GM04503 (cell line): Measurements from ENCODE around the gene RORC.
"Not testable (repeated sequence)": the region's sequence is repeated elsewhere in the genome, so short reads cannot be mapped to it uniquely, and the experiment has no call there.

ENCODE experiments used
- DNase-seq: peaks from one replicate; pipeline ENCODE4 v3.0.0-alpha.2; 2012; ENCODE audit warnings: low read depth

RORC gene

GRCh38 chr1:151774256-151774922 is 57.2 kb downstream of the RORC start:
- no peak for DNase-seq

GRCh38 chr1:151773702-151774101 is 57.9 kb downstream of the RORC start:
- no peak for DNase-seq

DNA sequence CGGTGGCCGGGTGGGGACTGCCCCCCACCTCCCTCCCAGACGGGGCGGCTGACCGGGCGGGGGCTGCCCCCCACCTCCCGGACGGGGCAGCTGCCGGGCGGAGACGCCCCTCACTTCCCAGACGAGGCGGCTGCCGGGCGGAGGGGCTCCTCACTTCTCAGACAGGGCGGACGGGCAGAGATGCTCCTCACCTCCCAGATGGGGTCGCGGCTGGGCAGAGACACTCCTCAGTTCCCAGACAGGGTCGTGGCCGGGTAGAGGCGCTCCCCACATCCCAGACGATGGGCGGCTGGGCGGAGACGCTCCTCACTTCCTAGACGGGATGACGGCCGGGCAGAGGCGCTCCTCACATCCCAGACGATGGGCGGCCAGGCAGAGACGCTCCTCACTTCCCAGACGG is 62.3 kb downstream of the RORC start:
- DNase-seq, result not testable (repeated sequence)

GRCh38 chr1:151768351-151769066 is 63.1 kb downstream of the RORC start:
- DNase-seq, result not testable (repeated sequence)

DNA sequence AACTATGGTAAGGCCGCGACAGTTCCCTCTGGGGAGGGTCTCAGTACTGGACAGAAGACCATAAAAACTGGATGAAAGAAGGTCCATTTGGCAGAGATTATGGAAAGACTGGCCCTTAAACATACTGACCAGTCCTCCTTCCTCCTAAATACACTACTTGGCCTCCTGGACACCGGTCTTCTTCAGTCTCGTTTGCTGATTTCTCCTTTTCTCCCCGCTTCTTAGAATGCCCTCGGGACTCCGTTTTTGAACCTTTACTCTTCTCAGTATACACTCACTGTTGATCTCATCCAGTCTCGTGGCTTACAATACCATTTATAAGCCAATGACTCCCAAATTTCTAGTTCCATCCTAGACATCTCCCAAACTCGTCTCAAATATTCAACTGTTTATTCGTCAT is 67.6 kb downstream of the RORC start:
- no peak for DNase-seq

- peak; percentile 21 for DNase-seq
Measured at GRCh38 chr1:151762941-151763921, 68.4 kb downstream of the RORC start, which contains the start of gene MRPL9. Gene MRPL9 (minus strand): TSS chr1:151763496. CDS start chr1:151763479, 17 bp downstream.

- DNase-seq, result no peak
Measured at GRCh38 chr1:151760597-151761385, 70.8 kb downstream of the RORC start.

GRCh38 chr1:151759241-151759640 is 72.4 kb downstream of the RORC start:
- DNase-seq, result no peak

DNA sequence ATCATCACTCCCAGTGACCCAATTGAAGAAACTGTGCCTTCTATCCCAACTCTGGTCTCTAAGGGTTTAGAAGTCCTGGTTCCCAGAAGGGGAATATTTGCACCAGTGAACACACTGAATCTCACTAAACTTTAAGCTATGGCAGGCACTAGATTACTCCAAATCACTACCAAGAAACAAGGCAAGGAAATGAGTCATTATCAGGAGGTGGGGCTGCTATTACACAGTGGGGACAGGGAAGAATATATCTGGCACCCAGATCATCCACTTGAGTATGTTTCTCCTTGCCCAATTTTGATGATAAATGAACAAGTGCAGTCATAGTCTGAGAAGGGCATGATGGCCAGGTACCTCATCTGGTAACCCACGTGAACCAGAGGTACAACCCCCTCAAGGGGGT is 75.3 kb downstream of the RORC start:
- no peak for DNase-seq
